Fibroblast of mammary gland (primary cell): ENCODE results near the gene SLC9A8.

Source experiments
- DNase-seq: peaks from one replicate; pipeline ENCODE4 v3.0.0-alpha.2; 2010; ENCODE audit warnings: low read depth
- H3K4me3 ChIP-seq: 2 replicates; pipeline ENCODE4 v1.5.1; 2011; ENCODE audit warnings: low read depth, mild to moderate bottlenecking, low read length, moderate library complexity; ENCODE audit not compliant: control insufficient read depth
- TF ChIP-seq, protein P1 (sequence below): conservative IDR thresholded peaks from 2 replicates; pipeline ENCODE4 v1.5.1; 2011; ENCODE audit warnings: low read depth, low read length, inconsistent platforms; ENCODE audit not compliant: control insufficient read depth, insufficient read depth

The SLC9A8 gene

DNA sequence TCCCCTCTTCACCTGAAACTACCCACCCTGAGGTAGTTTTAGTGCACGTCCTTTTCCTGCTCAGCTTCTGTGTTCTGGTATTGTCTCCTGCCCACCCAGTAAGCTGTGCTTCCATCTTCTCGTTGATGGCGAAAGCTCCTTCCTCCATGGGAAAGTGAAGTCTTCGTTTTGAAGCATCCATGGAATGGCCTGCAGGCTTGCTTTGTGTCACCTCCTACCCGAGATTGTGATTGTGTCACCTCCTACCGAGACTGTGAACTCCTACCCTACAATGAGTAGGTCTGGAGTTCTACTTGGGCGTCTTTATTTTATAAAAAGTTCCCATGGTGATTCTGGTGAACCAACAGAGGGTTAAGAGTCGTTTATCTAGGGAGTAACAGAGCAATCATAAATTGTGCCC lies 25.9 kb downstream of the SLC9A8 start:
- no peak for DNase-seq
- no peak overlapping the region for H3K4me3 ChIP-seq
- TF ChIP-seq, protein P1, sequence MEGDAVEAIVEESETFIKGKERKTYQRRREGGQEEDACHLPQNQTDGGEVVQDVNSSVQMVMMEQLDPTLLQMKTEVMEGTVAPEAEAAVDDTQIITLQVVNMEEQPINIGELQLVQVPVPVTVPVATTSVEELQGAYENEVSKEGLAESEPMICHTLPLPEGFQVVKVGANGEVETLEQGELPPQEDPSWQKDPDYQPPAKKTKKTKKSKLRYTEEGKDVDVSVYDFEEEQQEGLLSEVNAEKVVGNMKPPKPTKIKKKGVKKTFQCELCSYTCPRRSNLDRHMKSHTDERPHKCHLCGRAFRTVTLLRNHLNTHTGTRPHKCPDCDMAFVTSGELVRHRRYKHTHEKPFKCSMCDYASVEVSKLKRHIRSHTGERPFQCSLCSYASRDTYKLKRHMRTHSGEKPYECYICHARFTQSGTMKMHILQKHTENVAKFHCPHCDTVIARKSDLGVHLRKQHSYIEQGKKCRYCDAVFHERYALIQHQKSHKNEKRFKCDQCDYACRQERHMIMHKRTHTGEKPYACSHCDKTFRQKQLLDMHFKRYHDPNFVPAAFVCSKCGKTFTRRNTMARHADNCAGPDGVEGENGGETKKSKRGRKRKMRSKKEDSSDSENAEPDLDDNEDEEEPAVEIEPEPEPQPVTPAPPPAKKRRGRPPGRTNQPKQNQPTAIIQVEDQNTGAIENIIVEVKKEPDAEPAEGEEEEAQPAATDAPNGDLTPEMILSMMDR = no peak

DNA sequence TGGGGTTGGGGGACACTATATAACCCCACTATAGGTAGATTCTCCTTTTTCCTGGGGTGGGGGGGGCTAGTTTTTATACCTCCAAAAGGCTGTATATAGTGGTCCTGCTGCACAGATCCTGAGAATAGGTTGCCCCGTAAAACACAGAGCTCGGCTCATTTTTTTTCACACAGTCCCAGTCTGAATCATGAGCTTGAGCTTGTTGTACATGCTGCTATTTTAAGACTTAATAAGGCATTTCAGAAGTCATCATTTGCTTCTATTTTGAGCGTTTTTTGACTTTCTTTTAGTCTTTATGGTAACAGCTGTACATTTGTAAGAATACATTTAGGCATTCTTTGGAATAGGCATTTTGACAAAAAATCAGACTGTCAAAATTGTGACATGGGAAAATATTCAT lies 30.5 kb downstream of the SLC9A8 start:
- TF ChIP-seq, protein P1 = no peak
- no peak overlapping the region for H3K4me3 ChIP-seq
- no peak for DNase-seq

DNA sequence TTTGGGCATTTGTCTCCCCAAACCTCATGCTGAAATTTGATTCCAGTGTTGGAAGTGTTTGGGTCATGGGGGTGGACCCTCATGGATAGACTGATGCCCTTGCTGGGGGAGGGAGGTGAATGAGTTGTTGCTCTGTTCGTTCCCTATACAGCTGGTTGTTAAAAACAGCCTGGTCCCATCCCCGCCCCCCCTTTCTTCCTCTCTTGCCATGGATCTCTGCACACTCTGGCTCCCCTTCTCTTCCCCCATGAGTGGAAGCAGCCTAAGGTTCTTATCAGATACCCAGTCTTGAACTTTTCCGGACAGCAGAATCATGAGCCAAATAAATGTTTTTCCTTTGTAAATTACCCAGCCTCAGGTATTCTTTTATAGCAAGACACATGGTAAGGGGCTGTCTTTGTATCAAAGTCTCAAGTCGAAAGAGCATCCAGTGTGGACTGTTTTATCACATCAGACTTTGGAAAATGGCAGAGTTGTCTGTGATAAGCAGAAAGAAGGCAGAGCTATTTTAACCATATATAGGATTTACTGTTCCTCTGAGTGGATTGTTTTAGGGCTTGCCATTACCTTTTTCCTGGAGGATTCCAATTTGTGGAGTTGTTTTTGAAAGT lies 31.2 kb downstream of the SLC9A8 start:
- DNase-seq = no peak
- no peak overlapping the region for H3K4me3 ChIP-seq
- TF ChIP-seq, protein P1 = no peak

GRCh38 chr20:49845060-49845459 lies 32.4 kb downstream of the SLC9A8 start:
- no peak for DNase-seq
- TF ChIP-seq, protein P1 = no peak

GRCh38 chr20:49846206-49846807 lies 33.7 kb downstream of the SLC9A8 start:
- TF ChIP-seq, protein P1 = peak; percentile 64
- no peak overlapping the region for H3K4me3 ChIP-seq
- DNase-seq = peak; percentile 67

More at GRCh38 chr20:49845060-49845459, 32.4 kb downstream of the SLC9A8 start:
- no peak overlapping the region for H3K4me3 ChIP-seq

GRCh38 chr20:49850463-49851230 lies 38.0 kb downstream of the SLC9A8 start:
- TF ChIP-seq, protein P1 = no peak
- DNase-seq = no peak
- H3K4me3 ChIP-seq = no peak overlapping the region
